HG02759 (cell line): ENCODE data around the gene GINS2.

Source experiments
- ATAC-seq: cut with Tn5 transposase; IDR thresholded peaks from one replicate; pipeline ENCODE4 v1.9.1; 2021; ENCODE audit warnings: mild to moderate bottlenecking, moderate library complexity; ENCODE audit not compliant: unreplicated experiment

GINS2 gene

GRCh38 chr16:85690469-85691064 is 1.8 kb upstream of the GINS2 start:
- ATAC-seq, result no peak

GRCh38 chr16:85689950-85690320 is 1.2 kb upstream of the GINS2 start:
- no peak for ATAC-seq

- no peak for ATAC-seq
Measured at GRCh38 chr16:85689285-85689949, 663 bp upstream of the GINS2 start.

GRCh38 chr16:85687651-85688471 is 893 bp downstream of the GINS2 start:
- no peak for ATAC-seq

- ATAC-seq, result no peak
Measured at GRCh38 chr16:85686912-85687591, 1.7 kb downstream of the GINS2 start.

GRCh38 chr16:85685251-85685650 is 3.5 kb downstream of the GINS2 start:
- ATAC-seq, result no peak

GRCh38 chr16:85683363-85683762 is 5.4 kb downstream of the GINS2 start:
- no peak for ATAC-seq

GRCh38 chr16:85682516-85682915 is 6.2 kb downstream of the GINS2 start:
- ATAC-seq, result no peak

- ATAC-seq, result no peak
Measured at GRCh38 chr16:85681255-85681654, 7.5 kb downstream of the GINS2 start.

- no peak for ATAC-seq
Measured at GRCh38 chr16:85680352-85680944, 8.3 kb downstream of the GINS2 start.

- ATAC-seq, result no peak
Measured at GRCh38 chr16:85679870-85680269, 8.9 kb downstream of the GINS2 start.

- ATAC-seq, result no peak
Measured at GRCh38 chr16:85678821-85679220, 9.9 kb downstream of the GINS2 start.

GRCh38 chr16:85678016-85678415 is 10.7 kb downstream of the GINS2 start:
- no peak for ATAC-seq

- no peak for ATAC-seq
Measured at GRCh38 chr16:85677383-85677967, 11.3 kb downstream of the GINS2 start.

GRCh38 chr16:85676466-85676865 is 12.3 kb downstream of the GINS2 start:
- ATAC-seq, result no peak

GRCh38 chr16:85675251-85675874 is 13.4 kb downstream of the GINS2 start:
- no peak for ATAC-seq

- no peak for ATAC-seq
Measured at GRCh38 chr16:85674828-85675227, 13.9 kb downstream of the GINS2 start.

- ATAC-seq, result no peak
Measured at GRCh38 chr16:85674418-85674755, 14.4 kb downstream of the GINS2 start.

GRCh38 chr16:85673529-85674417 is 15.0 kb downstream of the GINS2 start:
- ATAC-seq, result no peak
